ENCODE data around the gene ABCA1.

The ABCA1 gene

DNA sequence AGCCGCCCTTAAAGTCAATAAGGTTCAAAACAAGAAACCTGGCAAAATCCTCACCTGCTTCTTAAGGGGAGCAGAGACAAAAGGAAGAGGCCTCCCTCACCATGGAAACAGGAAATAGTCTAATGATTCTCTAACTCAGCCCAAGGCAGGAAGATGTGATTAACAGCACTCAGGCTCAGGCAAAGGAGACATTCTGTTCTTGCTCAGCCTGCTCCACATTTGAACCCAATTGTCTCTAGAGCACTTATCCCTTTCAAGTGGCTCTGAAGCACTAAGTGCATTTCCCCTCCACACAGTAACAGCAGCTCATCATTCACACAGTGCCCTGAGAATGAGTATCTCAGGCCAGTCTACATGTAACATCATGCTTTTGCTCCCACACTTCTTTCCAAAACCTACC is 91.7 kb downstream of the ABCA1 start:
- no peaks in the 10 kb centered on the region for H3K9me3 ChIP-seq (ENCODE audit: insufficient read depth, low read length, severe bottlenecking)
- no peak overlapping the region for H3K27ac ChIP-seq (ENCODE audit: low read length)
- no peaks in the 10 kb centered on the region for H3K36me3 ChIP-seq (ENCODE audit: insufficient read depth, low read length)
- H2AFZ ChIP-seq (ENCODE audit: low read depth, low read length): no peak overlapping the region
- H3K9ac ChIP-seq (ENCODE audit: low read depth, low read length): no peak overlapping the region
- no peak for DNase-seq
- TF ChIP-seq CTCF (IDR thresholded peaks at IDR 0.05; ENCODE audit: borderline replicate concordance, extremely low read depth, low read length, poor library complexity, severe bottlenecking) (no peak), EZH2 (IDR thresholded peaks at IDR 0.05; ENCODE audit: borderline replicate concordance, low read depth, low read length, severe bottlenecking) (no peak)
- no peak overlapping the region for H3K4me2 ChIP-seq (ENCODE audit: insufficient read depth, low read length)
- H3K4me1 ChIP-seq (ENCODE audit: insufficient read depth, low read length): peaks cover 13% of the 10 kb centered on the region
- H3K79me2 ChIP-seq (ENCODE audit: insufficient read depth, low read length): no peaks in the 10 kb centered on the region
- H3K27me3 ChIP-seq (ENCODE audit: insufficient read depth, low read length, poor library complexity): no peaks in the 10 kb centered on the region
- no peaks in the 10 kb centered on the region for H4K20me1 ChIP-seq (ENCODE audit: insufficient read depth, low read length)
- no peak overlapping the region for H3K4me3 ChIP-seq (ENCODE audit: low read depth in 1 of 2, low read length in 2 of 2)
- ATAC-seq (ENCODE audit: insufficient read depth, low read depth): no peak

DNA sequence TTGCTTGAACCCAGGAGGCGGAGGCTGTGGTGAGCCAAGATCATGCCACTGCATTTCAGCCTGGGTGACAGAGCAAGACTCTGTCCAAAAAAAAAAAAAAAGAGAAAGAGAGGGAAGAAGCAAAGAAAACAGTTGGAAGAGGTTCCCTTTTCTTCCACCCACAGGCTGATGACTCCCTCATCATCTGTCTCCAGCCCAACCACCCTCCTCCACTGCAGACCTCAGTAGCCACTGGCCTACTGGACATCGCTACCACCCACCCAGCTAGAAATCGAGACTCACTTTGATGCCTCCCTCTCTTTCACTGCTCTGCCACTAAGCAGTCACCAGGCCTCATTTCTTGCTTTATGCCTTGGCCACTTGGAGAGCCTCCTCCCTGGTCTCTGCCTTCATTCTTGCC is 92.8 kb downstream of the ABCA1 start:
- Histone ChIP-seq H3K27me3 (ENCODE audit: insufficient read depth, low read length, poor library complexity) (no peaks in the 10 kb centered on the region), H3K4me2 (ENCODE audit: insufficient read depth, low read length) (no peak overlapping the region), H3K9me3 (ENCODE audit: insufficient read depth, low read length, severe bottlenecking) (no peaks in the 10 kb centered on the region), H2AFZ (ENCODE audit: low read depth, low read length) (no peak overlapping the region), H3K79me2 (ENCODE audit: insufficient read depth, low read length) (no peaks in the 10 kb centered on the region), H4K20me1 (ENCODE audit: insufficient read depth, low read length) (no peaks in the 10 kb centered on the region), H3K4me1 (ENCODE audit: insufficient read depth, low read length) (peaks cover 13% of the 10 kb centered on the region), H3K4me3 (ENCODE audit: low read depth in 1 of 2, low read length in 2 of 2) (no peak overlapping the region), H3K9ac (ENCODE audit: low read depth, low read length) (no peak overlapping the region), H3K36me3 (ENCODE audit: insufficient read depth, low read length) (no peaks in the 10 kb centered on the region), H3K27ac (ENCODE audit: low read length) (no peak overlapping the region)
- DNase-seq (no peak), ATAC-seq (ENCODE audit: insufficient read depth, low read depth) (no peak)
- no peak for TF ChIP-seq EZH2 (IDR thresholded peaks at IDR 0.05; ENCODE audit: borderline replicate concordance, low read depth, low read length, severe bottlenecking)
- no peak for TF ChIP-seq CTCF (IDR thresholded peaks at IDR 0.05; ENCODE audit: borderline replicate concordance, extremely low read depth, low read length, poor library complexity, severe bottlenecking)

DNA sequence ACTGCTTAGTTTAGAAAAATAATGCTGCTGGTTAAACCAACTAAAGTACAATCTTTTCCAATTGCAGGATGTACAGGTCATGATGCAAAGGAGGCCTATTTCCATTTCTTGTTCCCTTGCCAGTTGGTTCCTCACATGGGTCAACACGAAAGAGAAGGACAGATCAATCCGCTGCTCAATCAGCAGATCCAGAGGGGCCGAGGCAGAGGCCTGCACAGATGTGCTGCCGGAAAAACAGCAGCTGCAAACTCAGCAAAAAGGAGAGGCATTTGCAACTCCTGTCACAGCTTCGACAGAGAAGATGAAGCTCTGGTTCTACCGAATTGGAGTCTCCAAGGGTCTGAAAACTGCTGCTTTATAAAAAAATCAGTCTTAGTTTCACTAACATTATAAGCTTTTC is 94.3 kb downstream of the ABCA1 start:
- DNase-seq (no peak), ATAC-seq (ENCODE audit: insufficient read depth, low read depth) (no peak)
- TF ChIP-seq EZH2 (IDR thresholded peaks at IDR 0.05; ENCODE audit: borderline replicate concordance, low read depth, low read length, severe bottlenecking): no peak
- TF ChIP-seq CTCF (IDR thresholded peaks at IDR 0.05; ENCODE audit: borderline replicate concordance, extremely low read depth, low read length, poor library complexity, severe bottlenecking): no peak
- Histone ChIP-seq H3K27ac (ENCODE audit: low read length) (no peak overlapping the region), H3K4me3 (ENCODE audit: low read depth in 1 of 2, low read length in 2 of 2) (no peak overlapping the region), H3K79me2 (ENCODE audit: insufficient read depth, low read length) (no peaks in the 10 kb centered on the region), H3K4me2 (ENCODE audit: insufficient read depth, low read length) (no peak overlapping the region), H3K4me1 (ENCODE audit: insufficient read depth, low read length) (peaks cover 13% of the 10 kb centered on the region), H3K9me3 (ENCODE audit: insufficient read depth, low read length, severe bottlenecking) (no peaks in the 10 kb centered on the region), H3K9ac (ENCODE audit: low read depth, low read length) (no peak overlapping the region), H3K27me3 (ENCODE audit: insufficient read depth, low read length, poor library complexity) (no peaks in the 10 kb centered on the region), H3K36me3 (ENCODE audit: insufficient read depth, low read length) (no peaks in the 10 kb centered on the region), H4K20me1 (ENCODE audit: insufficient read depth, low read length) (no peaks in the 10 kb centered on the region), H2AFZ (ENCODE audit: low read depth, low read length) (no peak overlapping the region)

- Histone ChIP-seq H4K20me1 (ENCODE audit: insufficient read depth, low read length) (no peaks in the 10 kb centered on the region), H3K4me3 (ENCODE audit: low read depth in 1 of 2, low read length in 2 of 2) (no peak overlapping the region), H3K36me3 (ENCODE audit: insufficient read depth, low read length) (no peaks in the 10 kb centered on the region), H3K4me1 (ENCODE audit: insufficient read depth, low read length) (peaks cover 9% of the 10 kb centered on the region), H3K27ac (ENCODE audit: low read length) (no peak overlapping the region), H3K4me2 (ENCODE audit: insufficient read depth, low read length) (no peak overlapping the region), H3K9me3 (ENCODE audit: insufficient read depth, low read length, severe bottlenecking) (no peaks in the 10 kb centered on the region), H2AFZ (ENCODE audit: low read depth, low read length) (no peak overlapping the region), H3K27me3 (ENCODE audit: insufficient read depth, low read length, poor library complexity) (no peaks in the 10 kb centered on the region), H3K79me2 (ENCODE audit: insufficient read depth, low read length) (no peaks in the 10 kb centered on the region), H3K9ac (ENCODE audit: low read depth, low read length) (no peak overlapping the region)
- TF ChIP-seq EZH2 (IDR thresholded peaks at IDR 0.05; ENCODE audit: borderline replicate concordance, low read depth, low read length, severe bottlenecking) (no peak), CTCF (IDR thresholded peaks at IDR 0.05; ENCODE audit: borderline replicate concordance, extremely low read depth, low read length, poor library complexity, severe bottlenecking) (no peak)
- ATAC-seq (ENCODE audit: insufficient read depth, low read depth) (no peak), DNase-seq (no peak)
Observed at GRCh38 chr9:104831681-104832080, 96.3 kb downstream of the ABCA1 start.

Measured in DND-41 (cell line).